Fibroblast of lung (primary cell): ENCODE results near the gene OR5H14.

Source experiments
- CTCF ChIP-seq, 2 donors: IDR thresholded peaks in 1 of 2; conservative IDR thresholded peaks in 1 of 2; 1 replicate in 1 of 2; 2 replicates in 1 of 2; pipeline ENCODE4 v1.5.1; 2011 to 2012; ENCODE audit warnings: low read length in 2 of 2, control low read depth in 1 of 2, inconsistent platforms in 1 of 2, low read depth in 1 of 2, mild to moderate bottlenecking in 1 of 2
- EZH2 ChIP-seq: IDR thresholded peaks from 2 replicates; pipeline ENCODE4 v1.5.1; 2012; ENCODE audit warnings: low read length, control low read depth, mild to moderate bottlenecking; ENCODE audit errors: missing control alignments

GRCh38 chr3:98151241-98151640 lies 4.0 kb downstream of the OR5H14 start:
- TF ChIP-seq CTCF (conservative IDR thresholded peaks at IDR 0.05 in 1 of 2, IDR thresholded peaks at IDR 0.05 in 1 of 2; ENCODE audit: low read depth in 1 of 2, low read length in 2 of 2) (no peak), EZH2 (no peak)
